K562 (cell line): ENCODE measurements around the gene ADAMTSL2. TPM values are rescaled to one million over a fixed set of nuclear protein-coding genes. Genes with fewer than 3 reads are reported as not detected.
A peak's percentile ranks its signal among the peaks of the same experiment; 100 is the strongest.

Experiments used
- ATAC-seq: fragments of 200-7000 bp; cut with Tn5 transposase; 3 replicates; pipeline ENCODE4 v1.9.1; 2020; ENCODE audit warnings: moderate library complexity
- BruUV-seq: library from RNA; stranded (reverse); fragments of 400-500 nt; replicated peaks from 2 replicates; lab custom pipeline; 2021; lab: Mats Ljungman, UMichigan
- CTCF ChIA-PET: fragments of 300-600 bp; formaldehyde crosslinking; extraction: SDS; loops from one replicate; lab custom pipeline; 2021; ENCODE audit warnings: low intra/inter-chr PET ratio; lab: Yijun Ruan, JAX
- POLR2A ChIA-PET: fragments of 300-600, 350-650 bp; sonication (Branson Sonifier 250); formaldehyde crosslinking; extraction: SDS; loops from one replicate; lab custom pipeline; 2021; ENCODE audit warnings: antibody characterized with exemption, inconsistent platforms; lab: Yijun Ruan, JAX
- DNase-seq, 4 experiments: peaks; one replicate each; pipeline versions ENCODE4 v3.0.0 to v3.0.0-alpha.2; 2011 to 2018; ENCODE audit warnings: low spot score in 3 of 4, mixed read lengths in 3 of 4; ENCODE audit errors: extremely low read depth in 1 of 4
- FAIRE-seq: peaks from 2 replicates; lab custom pipeline; 2011; peaks lifted over from hg19 to GRCh38; lab: Jason Lieb, UNC
- H2AFZ ChIP-seq: 2 replicates; pipeline ENCODE4 v1.6.0; 2011; ENCODE audit warnings: low read depth, low read length, control low read depth, inconsistent platforms
- H3K27ac ChIP-seq: fragments of 200-600 bp; 3 replicates; pipeline ENCODE4 v1.8.0; 2011; ENCODE audit warnings: low read depth, mild to moderate bottlenecking, control low read depth, inconsistent platforms, low read length, moderate library complexity, mixed read lengths; ENCODE audit errors: extremely low read depth
- H3K27me3 ChIP-seq, 2 experiments: fragments of 300-600 bp in 1 of 2; 2 replicates in 1 of 2; 3 replicates in 1 of 2; pipeline versions ENCODE4 v1.6.0 to v1.8.0; 2011; ENCODE audit warnings: inconsistent platforms in 2 of 2, low read length in 2 of 2, mild to moderate bottlenecking in 1 of 2, mixed read lengths in 1 of 2, moderate library complexity in 1 of 2; ENCODE audit not compliant: control insufficient read depth in 2 of 2, insufficient read depth in 2 of 2
- H3K36me3 ChIP-seq: fragments of 300-600 bp; 3 replicates; pipeline ENCODE4 v1.8.0; 2011; ENCODE audit warnings: mild to moderate bottlenecking, low read length, inconsistent platforms; ENCODE audit not compliant: control insufficient read depth, insufficient read depth
- H3K4me1 ChIP-seq, 2 experiments: fragments of 200-600 bp in 1 of 2; replicated peaks in 1 of 2; 2 replicates in 1 of 2; 3 replicates in 1 of 2; pipeline versions ENCODE4 v1.5.1 to v1.8.0; 2011; ENCODE audit warnings: inconsistent platforms in 2 of 2, low read length in 2 of 2, mild to moderate bottlenecking in 1 of 2, mixed read lengths in 1 of 2, moderate library complexity in 1 of 2; ENCODE audit not compliant: control insufficient read depth in 2 of 2, insufficient read depth in 2 of 2
- H3K4me2 ChIP-seq: 2 replicates; pipeline ENCODE4 v1.6.1; 2011; ENCODE audit warnings: low read length, control low read depth, inconsistent platforms, mixed read lengths; ENCODE audit not compliant: insufficient read depth
- H3K4me3 ChIP-seq: fragments of 200-600 bp; sonication (generic), shearing (Covaris generic); 2 replicates; pipeline ENCODE4 v1.5.1; 2016; ENCODE audit warnings: control low read depth, inconsistent platforms
- H3K79me2 ChIP-seq: fragments of 200-600 bp; 3 replicates; pipeline ENCODE4 v1.8.0; 2011; ENCODE audit warnings: low read length, inconsistent platforms; ENCODE audit not compliant: control insufficient read depth, insufficient read depth
- H3K9ac ChIP-seq, 2 experiments: 2 replicates each; pipeline versions ENCODE4 v1.6.0 to v1.6.1; 2011; ENCODE audit warnings: low read depth in 2 of 2, low read length in 2 of 2, control low read depth in 1 of 2, inconsistent platforms in 1 of 2, mild to moderate bottlenecking in 1 of 2, mixed read lengths in 1 of 2; ENCODE audit not compliant: insufficient read depth in 1 of 2
- H3K9me1 ChIP-seq: one replicate; pipeline ENCODE4 v1.6.0; 2011; ENCODE audit warnings: inconsistent platforms, mild to moderate bottlenecking, low read length, moderate library complexity; ENCODE audit not compliant: control insufficient read depth, insufficient read depth
- H3K9me3 ChIP-seq: replicated peaks from 2 replicates; pipeline ENCODE4 v1.5.1; 2011; ENCODE audit warnings: low read depth, low read length, inconsistent platforms; ENCODE audit not compliant: control insufficient read depth, insufficient read depth
- H4K20me1 ChIP-seq: replicated peaks from 2 replicates; pipeline ENCODE4 v1.6.1; 2011; ENCODE audit warnings: low read length, inconsistent platforms, mixed read lengths; ENCODE audit not compliant: control insufficient read depth, insufficient read depth
- CBX1 ChIP-seq: sonication (generic); IDR thresholded peaks from 2 replicates; pipeline ENCODE4 v1.6.1; 2016; ENCODE audit warnings: antibody characterized with exemption, low read depth, mild to moderate bottlenecking
- CBX3 ChIP-seq, 2 experiments: IDR thresholded peaks; 1 replicate in 1 of 2; 2 replicates in 1 of 2; pipeline ENCODE4 v1.6.1; 2012; ENCODE audit warnings: inconsistent platforms in 2 of 2, low read length in 2 of 2, borderline replicate concordance in 1 of 2, control low read depth in 1 of 2
- CTCF ChIP-seq, 3 experiments: IDR thresholded peaks in 2 of 3; conservative IDR thresholded peaks in 1 of 3; 2 replicates each; pipeline ENCODE4 v1.5.1; 2011 to 2012; ENCODE audit warnings: low read length in 3 of 3, mild to moderate bottlenecking in 3 of 3, control low read depth in 2 of 3, improper control_type of control experiment in 1 of 3, inconsistent platforms in 1 of 3, low read depth in 1 of 3, mixed read lengths in 1 of 3, moderate library complexity in 1 of 3; ENCODE audit not compliant: insufficient read depth in 2 of 3
- DIDO1 ChIP-seq: fragments of 450-650 bp; IDR thresholded peaks from 2 replicates; pipeline ENCODE4 v1.6.1; 2016; ENCODE audit warnings: low read depth, missing biosample characterization, missing genetic modification characterization
- HNRNPH1 ChIP-seq: fragments of 200-400 bp; formaldehyde crosslinking; optimal IDR thresholded peaks from 2 replicates; pipeline ENCODE3; 2017; ENCODE audit warnings: low read depth, mild to moderate bottlenecking, low read length, moderate library complexity
- HNRNPK ChIP-seq: fragments of 200-400 bp; formaldehyde crosslinking; IDR thresholded peaks from one replicate; pipeline ENCODE4 v1.6.1; 2018; ENCODE audit warnings: mild to moderate bottlenecking, low read depth, low read length; ENCODE audit not compliant: poor library complexity, severe bottlenecking
- HNRNPL ChIP-seq: fragments of 200-400 bp; formaldehyde crosslinking; IDR thresholded peaks from 2 replicates; pipeline ENCODE4 v1.6.1; 2017; ENCODE audit warnings: low read depth, mild to moderate bottlenecking, low read length
- KDM2B ChIP-seq: fragments of 250-450 bp; sonication (Bioruptor Pico); IDR thresholded peaks from 2 replicates; pipeline ENCODE4 v1.8.0; 2021; ENCODE audit warnings: mild to moderate bottlenecking, moderate library complexity
- MAZ ChIP-seq, 2 experiments: fragments of 450-650 bp in 1 of 2; sonication (generic) in 1 of 2; formaldehyde crosslinking; IDR thresholded peaks in 1 of 2; conservative IDR thresholded peaks in 1 of 2; 2 replicates each; pipeline versions ENCODE4 v1.4.0 to v1.5.0; 2020; ENCODE audit warnings: mild to moderate bottlenecking in 1 of 2, missing genetic modification reagents in 1 of 2
- PCBP1 ChIP-seq: fragments of 200-400 bp; formaldehyde crosslinking; IDR thresholded peaks from 2 replicates; pipeline ENCODE4 v1.6.1; 2018; ENCODE audit warnings: mild to moderate bottlenecking, low read depth, low read length; ENCODE audit not compliant: poor library complexity, severe bottlenecking
- RAD21 ChIP-seq, 2 experiments: fragments of 250-450 bp in 1 of 2; fragments of 450-650 bp in 1 of 2; sonication (Bioruptor Pico) in 1 of 2; formaldehyde crosslinking in 1 of 2; IDR thresholded peaks in 1 of 2; conservative IDR thresholded peaks in 1 of 2; 2 replicates each; pipeline versions ENCODE4 v1.4.0 to v1.8.0; 2020 to 2022; ENCODE audit warnings: mild to moderate bottlenecking in 2 of 2, moderate library complexity in 1 of 2
- RBFOX2 ChIP-seq: fragments of 200-400 bp; formaldehyde crosslinking; IDR thresholded peaks from 2 replicates; pipeline ENCODE4 v1.6.1; 2017; ENCODE audit warnings: low read depth, mild to moderate bottlenecking, low read length, moderate library complexity
- SLC30A9 ChIP-seq: fragments of 250-450 bp; sonication (Bioruptor Pico); IDR thresholded peaks from 2 replicates; pipeline ENCODE4 v1.8.0; 2022; ENCODE audit warnings: mild to moderate bottlenecking, moderate library complexity
- SMC3 ChIP-seq: conservative IDR thresholded peaks from 2 replicates; pipeline ENCODE4 v1.6.1; 2011; ENCODE audit warnings: low read depth, low read length, improper control_type of control experiment; ENCODE audit not compliant: insufficient read depth
- SP2 ChIP-seq: IDR thresholded peaks from 2 replicates; pipeline ENCODE4 v1.6.1; 2011; ENCODE audit warnings: mild to moderate bottlenecking, low read depth, low read length, moderate library complexity; ENCODE audit not compliant: poor library complexity, severe bottlenecking; ENCODE audit errors: extremely low read depth
- TSC22D4 ChIP-seq: fragments of 450-650 bp; IDR thresholded peaks from 2 replicates; pipeline ENCODE4 v1.6.1; 2016; ENCODE audit warnings: missing genetic modification characterization, missing biosample characterization, control low read depth
- ZKSCAN1 ChIP-seq: fragments of 150-350 bp; IDR thresholded peaks from 2 replicates; pipeline ENCODE4 v1.6.1; 2016; ENCODE audit warnings: low read depth, low read length
- ZNF134 ChIP-seq: fragments of 250-450 bp; sonication (Bioruptor Pico); conservative IDR thresholded peaks from 2 replicates; pipeline ENCODE4 v1.4.0; 2020
- ZNF384 ChIP-seq: IDR thresholded peaks from 2 replicates; pipeline ENCODE4 v1.6.1; 2012; ENCODE audit warnings: low read depth, low read length, improper control_type of control experiment
- whole genome bisulfite sequencing: fragments of 100-300 bp; shearing (Covaris generic); methylation state at CpG from one replicate; pipeline ENCODE4 v1.1.6; 2016; ENCODE audit warnings: low coverage, mixed read lengths; ENCODE audit not compliant: insufficient coverage; ENCODE audit errors: missing lambda C conversion rate; 5-methylcytosine and 5-hydroxymethylcytosine counted together
- in situ Hi-C: fragments of 300-500 bp; cut with MboI; formaldehyde crosslinking; loops from 4 replicates; pipeline ENCODE4 v1.15.0; 2018; ENCODE audit warnings: inconsistent platforms, mixed read lengths
- intact Hi-C: fragments of 100-400 bp; cut with micrococcal nuclease; formaldehyde crosslinking; loops from 2 replicates; pipeline ENCODE4 v1.14.2; 2022
- polyA plus RNA-seq, 8 experiments: library from polyadenylated mRNA; depleted of rRNA in 4 of 8; stranded (reverse) in 5 of 8; unstranded in 3 of 8; fragments of >200 nt; fragmentation: Nextera tagmentation in 2 of 8; fragmentation: Illumina TruSeq in 1 of 8; extraction: Ambion mirVana in 2 of 8; extraction: Trizol in 1 of 8; gene quantifications; 2 replicates each; pipeline versions ENCODE4 v1.2.1 to v1.2.3, GENCODE V29; 2011 to 2014; ENCODE audit warnings: inconsistent platforms in 1 of 8, missing spikeins in 1 of 8
- total RNA-seq, 7 experiments: library from RNA; depleted of rRNA in 6 of 7; stranded (reverse); fragments of >200 nt in 6 of 7; fragmentation: Illumina TruSeq in 2 of 7; extraction: Trizol in 2 of 7; gene quantifications; 2 replicates each; pipeline versions ENCODE4 v1.2.1 to v1.2.3, GENCODE V29; 2011 to 2021; ENCODE audit warnings: low replicate concordance in 1 of 7

Gene ADAMTSL2
- total and polyA plus RNA-seq, 9 of the 15 experiments (the other 6 are each of a cell fraction or from before 2014, with no cell fraction given) = 0.04 TPM; not detected in 8

- TF ChIP-seq HNRNPL (no peak), MAZ (CRISPR knock-in tag; conservative IDR thresholded peaks at IDR 0.05 in 1 of 2, IDR thresholded peaks at IDR 0.05 in 1 of 2) (no peak), HNRNPH1 (no peak), ZNF134 (no peak), SLC30A9 (no peak), KDM2B (CRISPR knock-in tag) (no peak)
Observed at GRCh38 chr9:133587466-133587865, 53.0 kb downstream of the ADAMTSL2 start (continued).

GRCh38 chr9:133589454-133590227 is 55.1 kb downstream of the ADAMTSL2 start:
- intact Hi-C loops = no loop called here
- DNase-seq = peak in 3 of 4 experiments; percentile 17 to 64 (median 61)
- no peaks in the 10 kb centered on the region for H3K4me1 ChIP-seq
- no peak overlapping the region for H3K9ac ChIP-seq
- no peak overlapping the region for H2AFZ ChIP-seq
- 6% methylated on average over 13 of the region's 19 CpGs for WGBS
- H3K27ac ChIP-seq = no peak overlapping the region
- no peaks in the 10 kb centered on the region for H3K9me1 ChIP-seq
- peaks cover 4% of the 10 kb centered on the region for H3K9me3 ChIP-seq
- H3K79me2 ChIP-seq = no peaks in the 10 kb centered on the region
- POLR2A ChIA-PET = interaction anchor here (0.6 kb wide), 1 partner anchor 303 kb away, joined by 3 read pairs; no protein-coding TSS in a partner anchor
- no peak for FAIRE-seq
- peaks cover 3 to 54% of the 10 kb centered on the region in 2 experiments; a peak in 3 of 5 replicates for H3K27me3 ChIP-seq
- H3K36me3 ChIP-seq = no peaks in the 10 kb centered on the region
- CTCF ChIA-PET = no interaction called here
- H3K4me3 ChIP-seq = no peak overlapping the region
- in situ Hi-C loops = no loop called here
- no peak overlapping the region for H3K4me2 ChIP-seq
- peak; percentile 55; the same call in 2 of the 3 replicates for ATAC-seq
- peaks cover 4% of the 10 kb centered on the region; the same call in 1 of the 2 replicates for H4K20me1 ChIP-seq
- BruUV-seq = no TSS peak
- TF ChIP-seq SMC3 (0 out of 2 replicates have a peak, but pooled peaks have one; percentile 29), TSC22D4 (tag) (no peak), RAD21 (CRISPR knock-in tag; conservative IDR thresholded peaks at IDR 0.05 in 1 of 2, IDR thresholded peaks at IDR 0.05 in 1 of 2) (peak in 1 of 2 experiments; percentile 12; a peak in 1 of 4 replicates), RBFOX2 (no peak), PCBP1 (peak; percentile 66), ZKSCAN1 (peak; percentile 100), CBX1 (peak; percentile 83), DIDO1 (0 out of 2 replicates have a peak, but pooled peaks have one; percentile 22), CTCF (IDR thresholded peaks at IDR 0.05 in 2 of 3, conservative IDR thresholded peaks at IDR 0.05 in 1 of 3; ENCODE audit: insufficient read depth in 2 of 3, low read depth in 1 of 3, low read length in 3 of 3) (peak; percentile 50 to 84 (median 57)), CBX3 (IDR thresholded peaks at IDR 0.05; ENCODE audit: borderline replicate concordance in 1 of 2, low read length in 2 of 2) (peak in 1 of 2 experiments; percentile 33; a peak in 1 of 3 replicates), SP2 (peak; percentile 36), ZNF384 (no peak), HNRNPK (peak; percentile 33)
